ENCODE results near the gene TESMIN. TPM values are rescaled to one million over a fixed set of nuclear protein-coding genes. Genes with fewer than 3 reads are reported as not detected.

The TESMIN gene, protein sequence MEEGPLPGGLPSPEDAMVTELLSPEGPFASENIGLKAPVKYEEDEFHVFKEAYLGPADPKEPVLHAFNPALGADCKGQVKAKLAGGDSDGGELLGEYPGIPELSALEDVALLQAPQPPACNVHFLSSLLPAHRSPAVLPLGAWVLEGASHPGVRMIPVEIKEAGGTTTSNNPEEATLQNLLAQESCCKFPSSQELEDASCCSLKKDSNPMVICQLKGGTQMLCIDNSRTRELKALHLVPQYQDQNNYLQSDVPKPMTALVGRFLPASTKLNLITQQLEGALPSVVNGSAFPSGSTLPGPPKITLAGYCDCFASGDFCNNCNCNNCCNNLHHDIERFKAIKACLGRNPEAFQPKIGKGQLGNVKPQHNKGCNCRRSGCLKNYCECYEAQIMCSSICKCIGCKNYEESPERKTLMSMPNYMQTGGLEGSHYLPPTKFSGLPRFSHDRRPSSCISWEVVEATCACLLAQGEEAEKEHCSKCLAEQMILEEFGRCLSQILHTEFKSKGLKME
- total RNA-seq (1 to 10 TPM in 1 of 4 donors, under 1 TPM in 3; 0.44 to 1.0 (median 0.90) TPM), polyA plus RNA-seq (0.38 TPM)
- long read RNA-seq, donor 1: 0 reads
- long read RNA-seq, donor 2, partial matches to known transcripts: 1 of 1 reads
- long read RNA-seq, donor 2, other reads (novel, unspliced or antisense): 0 of 1 reads
- long read RNA-seq, donor 3: 0 reads
- long read RNA-seq, donor 4: 0 reads

GRCh38 chr11:68751331-68751856 is at the start of gene TESMIN:
TESMIN (minus strand) TSS chr11:68751520; CDS start chr11:68750660, 860 bp downstream.
- ATAC-seq: peak; percentile 91 to 95
- no peak within 1 kb of the TSS for H3K27ac ChIP-seq (ENCODE audit: low read length)
- 3% methylated on average over 42 of the region's 42 CpGs for WGBS
- H3K9me3 ChIP-seq (ENCODE audit: control insufficient read depth, low read length): no peaks in the 10 kb centered on the region
- H3K4me3 ChIP-seq (ENCODE audit: low read length): peak within 1 kb of the TSS; percentile 43
- intact Hi-C loops (cut with DNase I): no loop called here
- DNase-seq: peak; percentile 85 to 96 (median 94)
- H3K27me3 ChIP-seq (ENCODE audit: control insufficient read depth, insufficient read depth): no peaks in the 10 kb centered on the region
- no peaks in the 10 kb centered on the region for H3K4me1 ChIP-seq (ENCODE audit: control insufficient read depth, insufficient read depth, low read length)

DNA sequence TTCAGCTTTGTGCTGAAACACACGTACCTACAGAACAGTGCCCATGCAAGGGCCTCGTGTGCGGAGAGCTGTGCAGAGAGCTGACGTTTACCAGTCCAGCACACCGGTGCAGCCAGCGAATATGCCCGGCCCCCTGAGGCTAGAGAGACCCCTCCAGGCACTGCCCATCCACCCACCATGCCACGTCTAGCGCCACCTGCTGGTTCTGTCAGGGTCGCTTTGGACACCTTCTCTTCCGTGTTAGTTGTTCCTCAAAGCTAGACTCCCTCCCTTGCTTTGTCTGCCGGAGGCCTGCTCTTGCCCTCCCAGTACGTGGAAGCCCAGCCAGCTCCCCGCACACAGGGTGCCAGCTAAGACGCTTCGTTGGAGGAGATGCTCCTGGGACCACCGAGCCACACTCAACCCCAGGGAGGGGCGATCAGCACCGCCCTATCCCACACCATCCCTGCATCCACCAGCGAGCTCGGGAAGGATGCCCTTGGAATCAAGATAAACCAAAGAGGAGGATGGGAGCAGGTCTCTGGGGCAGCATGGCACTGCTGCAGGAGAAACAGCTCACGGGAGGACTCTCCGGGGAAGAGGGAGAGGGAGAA is 47.0 kb upstream of the TESMIN start:
- H3K27ac ChIP-seq (ENCODE audit: low read length): no peak overlapping the region
- H3K9me3 ChIP-seq (ENCODE audit: control insufficient read depth, low read length): no peaks in the 10 kb centered on the region
- no peak for DNase-seq
- H3K4me3 ChIP-seq (ENCODE audit: low read length): no peak overlapping the region
- ATAC-seq: peak; percentile 28 to 35
- H3K27me3 ChIP-seq (ENCODE audit: control insufficient read depth, insufficient read depth): no peaks in the 10 kb centered on the region
- H3K4me1 ChIP-seq (ENCODE audit: control insufficient read depth, insufficient read depth, low read length): no peaks in the 10 kb centered on the region
- WGBS: 64% methylated on average over 23 of the region's 23 CpGs
- intact Hi-C loops (cut with DNase I): no loop called here

GRCh38 chr11:68796801-68797200 is 45.5 kb upstream of the TESMIN start:
- no peak overlapping the region for H3K4me3 ChIP-seq (ENCODE audit: low read length)
- DNase-seq: peak in 2 of 3 donors; percentile 78 to 81
- intact Hi-C loops (cut with DNase I): no loop called here
- H3K4me1 ChIP-seq (ENCODE audit: control insufficient read depth, insufficient read depth, low read length): no peaks in the 10 kb centered on the region
- 67% methylated on average over 19 of the region's 19 CpGs for WGBS
- H3K27me3 ChIP-seq (ENCODE audit: control insufficient read depth, insufficient read depth): no peaks in the 10 kb centered on the region
- H3K9me3 ChIP-seq (ENCODE audit: control insufficient read depth, low read length): no peaks in the 10 kb centered on the region
- peak; percentile 54 to 64 for ATAC-seq
- no peak overlapping the region for H3K27ac ChIP-seq (ENCODE audit: low read length)

DNA sequence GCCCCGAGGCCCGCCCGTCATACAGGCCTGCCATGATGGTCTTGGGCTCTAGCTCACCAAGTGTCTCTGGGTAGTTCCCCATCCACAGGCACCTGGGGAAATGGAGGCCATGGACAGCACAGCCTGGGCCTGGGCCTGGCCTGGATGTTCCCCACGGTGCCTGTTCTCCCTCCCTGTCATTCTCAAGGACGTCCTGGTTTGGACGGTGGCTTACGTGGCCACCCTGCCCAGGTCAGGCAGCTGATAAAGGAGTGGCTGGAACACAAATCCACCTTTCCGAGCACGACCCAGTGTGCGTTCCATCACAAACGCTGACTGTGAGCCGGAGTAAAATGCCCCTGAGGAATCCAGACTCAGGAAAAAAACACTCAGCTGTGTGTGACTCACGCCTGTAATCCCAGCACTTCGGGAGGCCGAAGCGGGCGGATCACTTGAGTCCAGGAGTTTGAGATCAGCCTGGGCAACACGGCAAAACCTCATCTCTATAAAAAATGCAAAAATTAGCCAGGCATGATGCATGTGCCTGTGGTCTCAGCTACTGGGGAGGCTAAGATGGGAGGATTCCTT is 41.2 kb upstream of the TESMIN start:
- no peak for ATAC-seq

GRCh38 chr11:68784653-68785052 is 33.3 kb upstream of the TESMIN start:
- no peak overlapping the region for H3K27ac ChIP-seq (ENCODE audit: low read length)
- intact Hi-C loops (cut with DNase I): no loop called here
- H3K4me1 ChIP-seq (ENCODE audit: control insufficient read depth, insufficient read depth, low read length): no peaks in the 10 kb centered on the region
- DNase-seq (no peak), ATAC-seq (no peak)
- H3K4me3 ChIP-seq (ENCODE audit: low read length): no peak overlapping the region
- 95% methylated on average over 16 of the region's 16 CpGs for WGBS
- H3K9me3 ChIP-seq (ENCODE audit: control insufficient read depth, low read length): no peaks in the 10 kb centered on the region
- no peaks in the 10 kb centered on the region for H3K27me3 ChIP-seq (ENCODE audit: control insufficient read depth, insufficient read depth)

More for the DNA sequence above, 41.2 kb upstream of the TESMIN start:
- H3K27ac ChIP-seq (ENCODE audit: low read length): no peak overlapping the region
- intact Hi-C loops (cut with DNase I): no loop called here
- 93% methylated on average over 18 of the region's 18 CpGs for WGBS
- DNase-seq: no peak
- H3K4me1 ChIP-seq (ENCODE audit: control insufficient read depth, insufficient read depth, low read length): no peaks in the 10 kb centered on the region
- no peaks in the 10 kb centered on the region for H3K27me3 ChIP-seq (ENCODE audit: control insufficient read depth, insufficient read depth)
- H3K9me3 ChIP-seq (ENCODE audit: control insufficient read depth, low read length): no peaks in the 10 kb centered on the region
- no peak overlapping the region for H3K4me3 ChIP-seq (ENCODE audit: low read length)

DNA sequence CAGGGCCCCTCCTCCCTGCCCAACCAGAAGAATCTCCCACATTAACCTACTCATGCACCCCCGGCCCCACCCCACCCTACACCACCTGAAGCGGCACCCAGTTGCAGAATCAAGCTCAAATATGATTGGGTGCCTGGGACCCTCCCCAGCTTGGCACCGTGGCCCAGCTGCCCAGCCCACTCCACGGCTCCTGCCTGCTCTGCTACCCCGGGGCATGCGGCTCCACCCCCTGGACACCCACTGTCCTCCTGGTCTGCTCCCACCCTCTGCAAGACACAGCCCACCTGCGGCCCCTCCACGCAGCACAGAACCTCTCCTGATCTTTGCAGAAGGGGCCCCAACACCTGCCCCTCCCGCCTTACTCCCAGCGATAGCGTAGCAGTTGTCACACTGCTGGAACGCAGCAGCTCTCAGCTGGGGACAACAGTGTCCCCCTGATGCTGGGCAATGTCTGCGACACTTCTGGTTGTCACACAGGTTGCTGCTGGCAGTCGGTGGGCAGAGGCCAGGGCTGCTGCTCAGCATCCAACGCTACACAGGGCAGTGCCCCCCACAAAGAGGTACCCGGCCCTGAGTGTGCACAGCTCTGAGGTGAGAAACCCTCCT is 32.0 kb upstream of the TESMIN start:
- Histone ChIP-seq H3K27ac (ENCODE audit: low read length) (peak overlapping the region; percentile 37), H3K4me1 (ENCODE audit: control insufficient read depth, insufficient read depth, low read length) (no peaks in the 10 kb centered on the region), H3K4me3 (ENCODE audit: low read length) (no peak overlapping the region), H3K27me3 (ENCODE audit: control insufficient read depth, insufficient read depth) (no peaks in the 10 kb centered on the region), H3K9me3 (ENCODE audit: control insufficient read depth, low read length) (no peaks in the 10 kb centered on the region)
- 70% methylated on average over 16 of the region's 16 CpGs for WGBS
- intact Hi-C loops (cut with DNase I): no loop called here
- ATAC-seq (peak; percentile 58 to 77), DNase-seq (peak; percentile 34 to 79 (median 78))

DNA sequence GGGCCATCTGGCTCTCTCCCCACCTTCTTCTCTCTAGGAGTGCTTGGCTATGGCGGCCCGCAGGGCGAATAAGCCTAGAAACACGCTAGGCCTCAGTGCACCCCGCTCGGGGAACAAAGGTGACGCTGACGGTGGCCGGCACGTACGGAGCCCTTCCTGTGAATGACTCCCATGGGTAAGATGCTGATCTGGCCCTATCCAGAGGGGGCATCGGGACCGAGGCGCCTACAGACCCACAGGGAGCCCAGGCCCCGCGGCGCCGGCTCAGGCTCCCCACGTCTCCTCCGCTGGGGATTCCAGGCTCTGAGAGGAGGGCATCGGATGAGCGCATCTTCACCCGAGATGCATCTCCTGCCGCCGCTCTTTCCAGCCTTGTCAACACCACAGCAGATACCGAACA is 31.4 kb upstream of the TESMIN start:
- ATAC-seq (no peak), DNase-seq (no peak)
- Histone ChIP-seq H3K27ac (ENCODE audit: low read length) (no peak overlapping the region), H3K4me3 (ENCODE audit: low read length) (no peak overlapping the region), H3K27me3 (ENCODE audit: control insufficient read depth, insufficient read depth) (no peaks in the 10 kb centered on the region), H3K4me1 (ENCODE audit: control insufficient read depth, insufficient read depth, low read length) (no peaks in the 10 kb centered on the region), H3K9me3 (ENCODE audit: control insufficient read depth, low read length) (no peaks in the 10 kb centered on the region)
- intact Hi-C loops (cut with DNase I): no loop called here
- WGBS: 82% methylated on average over 26 of the region's 26 CpGs

- Histone ChIP-seq H3K9me3 (ENCODE audit: control insufficient read depth, low read length) (no peaks in the 10 kb centered on the region), H3K27ac (ENCODE audit: low read length) (peak overlapping the region; percentile 47), H3K4me3 (ENCODE audit: low read length) (no peak overlapping the region), H3K4me1 (ENCODE audit: control insufficient read depth, insufficient read depth, low read length) (no peaks in the 10 kb centered on the region), H3K27me3 (ENCODE audit: control insufficient read depth, insufficient read depth) (no peaks in the 10 kb centered on the region)
- 38% methylated on average over 4 of the region's 4 CpGs for WGBS
- DNase-seq (peak; percentile 58 to 88 (median 85)), ATAC-seq (peak; percentile 78 to 79)
- intact Hi-C loops (cut with DNase I): no loop called here
These were observed 29.5 kb upstream of the TESMIN start for GRCh38 chr11:68780829-68781228.

GRCh38 chr11:68778205-68778604 is 26.9 kb upstream of the TESMIN start:
- Histone ChIP-seq H3K27me3 (ENCODE audit: control insufficient read depth, insufficient read depth) (no peaks in the 10 kb centered on the region), H3K9me3 (ENCODE audit: control insufficient read depth, low read length) (no peaks in the 10 kb centered on the region), H3K27ac (ENCODE audit: low read length) (peak overlapping the region; percentile 72), H3K4me3 (ENCODE audit: low read length) (no peak overlapping the region), H3K4me1 (ENCODE audit: control insufficient read depth, insufficient read depth, low read length) (no peaks in the 10 kb centered on the region)
- DNase-seq (no peak), ATAC-seq (no peak)
- 62% methylated on average over 7 of the region's 7 CpGs for WGBS
- intact Hi-C loops (cut with DNase I): no loop called here

GRCh38 chr11:68776442-68777235 is 25.3 kb upstream of the TESMIN start:
- 86% methylated on average over 20 of the region's 20 CpGs for WGBS
- Histone ChIP-seq H3K4me1 (ENCODE audit: control insufficient read depth, insufficient read depth, low read length) (no peaks in the 10 kb centered on the region), H3K4me3 (ENCODE audit: low read length) (no peak overlapping the region), H3K27me3 (ENCODE audit: control insufficient read depth, insufficient read depth) (no peaks in the 10 kb centered on the region), H3K27ac (ENCODE audit: low read length) (no peak overlapping the region), H3K9me3 (ENCODE audit: control insufficient read depth, low read length) (no peaks in the 10 kb centered on the region)
- DNase-seq: no peak
- ATAC-seq: no peak
- intact Hi-C loops (cut with DNase I): no loop called here
